ENCODE data around the gene SH3RF3.

SH3RF3 gene

GRCh38 chr2:109292386-109292785 lies 163.4 kb downstream of the SH3RF3 start:
- no peak for DNase-seq

- DNase-seq: no peak
These were observed 164.7 kb downstream of the SH3RF3 start for GRCh38 chr2:109293663-109294062.

GRCh38 chr2:109294523-109294922 lies 165.5 kb downstream of the SH3RF3 start:
- DNase-seq: no peak

GRCh38 chr2:109295070-109295780 lies 166.2 kb downstream of the SH3RF3 start:
- DNase-seq: no peak

- DNase-seq: no peak
These were observed 166.7 kb downstream of the SH3RF3 start for GRCh38 chr2:109295781-109296117.

- no peak for DNase-seq
These were observed 168.8 kb downstream of the SH3RF3 start for GRCh38 chr2:109297566-109298490.

GRCh38 chr2:109298851-109299250 lies 169.8 kb downstream of the SH3RF3 start:
- no peak for DNase-seq

- no peak for DNase-seq
These were observed 170.5 kb downstream of the SH3RF3 start for GRCh38 chr2:109299536-109299935.

- DNase-seq: no peak
These were observed 171.6 kb downstream of the SH3RF3 start for GRCh38 chr2:109300582-109300981.

- DNase-seq: no peak
These were observed 172.7 kb downstream of the SH3RF3 start for GRCh38 chr2:109301746-109302145.

- no peak for DNase-seq
These were observed 173.3 kb downstream of the SH3RF3 start for GRCh38 chr2:109302319-109302718.

- DNase-seq: no peak
These were observed 175.2 kb downstream of the SH3RF3 start for GRCh38 chr2:109304242-109304641.

- DNase-seq: no peak
These were observed 175.9 kb downstream of the SH3RF3 start for GRCh38 chr2:109304731-109305470.

- DNase-seq: no peak
These were observed 176.6 kb downstream of the SH3RF3 start for GRCh38 chr2:109305490-109306167.

- no peak for DNase-seq
These were observed 177.2 kb downstream of the SH3RF3 start for GRCh38 chr2:109306190-109306589.

GRCh38 chr2:109311771-109312170 lies 182.8 kb downstream of the SH3RF3 start:
- DNase-seq: no peak

- DNase-seq: no peak
These were observed 183.9 kb downstream of the SH3RF3 start for GRCh38 chr2:109312902-109313301.

GRCh38 chr2:109313343-109313742 lies 184.3 kb downstream of the SH3RF3 start:
- no peak for DNase-seq

- DNase-seq: no peak
These were observed 187.1 kb downstream of the SH3RF3 start for GRCh38 chr2:109316091-109316490.

- no peak for DNase-seq
These were observed 188.6 kb downstream of the SH3RF3 start for GRCh38 chr2:109317471-109318095.

- no peak for DNase-seq
These were observed 189.3 kb downstream of the SH3RF3 start for GRCh38 chr2:109318150-109318948.

GRCh38 chr2:109318949-109319342 lies 189.9 kb downstream of the SH3RF3 start:
- no peak for DNase-seq

All from activated CD4-positive, alpha-beta T cell treated with anti-CD3 and anti-CD28 coated beads, Interleukin-2, Interleukin-6, amounts not matched to agents 100 ng/mL and 50 ng/mL, durations not matched to agents 16 hours and 8 hours (primary cell).